Smooth muscle cell (in vitro differentiated cells): ENCODE measurements around the gene BCAS3. TPM values are rescaled to one million over a fixed set of nuclear protein-coding genes. Genes with fewer than 3 reads are reported as not detected.

Experiments used
- DNase-seq: peaks from one replicate; lab custom pipeline; 2025; ENCODE audit not compliant: unreplicated experiment; lab: John Stamatoyannopoulos, UW
- H2AFZ ChIP-seq: fragments of 200-600 bp; sonication (generic); 2 replicates; pipeline ENCODE4 v1.6.0; 2016; ENCODE audit warnings: antibody characterized with exemption, low read depth, mild to moderate bottlenecking
- H3F3A ChIP-seq: fragments of 200-600 bp; sonication (generic); 2 replicates; pipeline ENCODE4 v1.6.0; 2017; ENCODE audit warnings: antibody characterized with exemption, low read depth
- H3K27ac ChIP-seq: fragments of 200-600 bp; sonication (generic); 2 replicates; pipeline ENCODE4 v1.5.1; 2016; ENCODE audit warnings: low read depth, mild to moderate bottlenecking
- H3K27me3 ChIP-seq: fragments of 200-600 bp; sonication (generic); 2 replicates; pipeline ENCODE4 v1.6.1; 2016; ENCODE audit warnings: low read depth, mild to moderate bottlenecking
- H3K36me3 ChIP-seq: fragments of 200-600 bp; sonication (generic); 2 replicates; pipeline ENCODE4 v1.5.1; 2016; ENCODE audit warnings: low read depth
- H3K4me1 ChIP-seq: fragments of 200-600 bp; sonication (generic); 2 replicates; pipeline ENCODE4 v1.5.1; 2016; ENCODE audit warnings: low read depth
- H3K4me2 ChIP-seq: fragments of 200-600 bp; sonication (generic); 2 replicates; pipeline ENCODE4 v1.6.0; 2016; ENCODE audit warnings: mild to moderate bottlenecking
- H3K4me3 ChIP-seq: fragments of 200-600 bp; sonication (generic); 2 replicates; pipeline ENCODE4 v1.5.1; 2016; ENCODE audit warnings: mild to moderate bottlenecking
- H3K79me2 ChIP-seq: fragments of 200-600 bp; sonication (generic); 2 replicates; pipeline ENCODE4 v1.6.0; 2016; ENCODE audit warnings: low read depth, mild to moderate bottlenecking
- H3K9ac ChIP-seq: fragments of 200-600 bp; sonication (generic); 2 replicates; pipeline ENCODE4 v1.6.0; 2016; ENCODE audit warnings: low read depth
- H3K9me3 ChIP-seq: fragments of 200-600 bp; sonication (generic); replicated peaks from 2 replicates; pipeline ENCODE4 v1.5.1; 2016; ENCODE audit warnings: low read depth
- H4K20me1 ChIP-seq: fragments of 200-600 bp; sonication (generic); 2 replicates; pipeline ENCODE4 v1.6.0; 2016; ENCODE audit warnings: low read depth
- WGBS: methylation state at CpG from one replicate; pipeline ENCODE4 v1.1.7; 2016; ENCODE audit warnings: low lambda C conversion rate; 5-methylcytosine and 5-hydroxymethylcytosine counted together
- polyA plus RNA-seq: library from polyadenylated mRNA; unstranded; fragments of >200 nt; fragmentation: Nextera tagmentation; extraction: Ambion mirVana; gene quantifications from 2 replicates; pipeline ENCODE4 v1.2.1, GENCODE V29; 2016
- total RNA-seq: library from RNA; depleted of rRNA; stranded (reverse); fragments of >200 nt; gene quantifications from 2 replicates; pipeline ENCODE4 v1.2.3, GENCODE V29; 2014
- TF ChIP-seq, protein P1 (sequence below): fragments of 200-600 bp; sonication (generic); IDR thresholded peaks from 2 replicates; pipeline ENCODE4 v1.5.1; 2017; ENCODE audit warnings: borderline replicate concordance, mild to moderate bottlenecking, antibody characterized with exemption; ENCODE audit not compliant: insufficient read depth, poor library complexity, severe bottlenecking

Gene BCAS3
- total and polyA plus RNA-seq, 2 experiments from 2014 or later = 17.2 to 54.5 TPM

GRCh38 chr17:61065263-61065773 is 387.7 kb downstream of the BCAS3 start:
- Histone ChIP-seq H3K27me3 (no peaks in the 10 kb centered on the region), H3K4me1 (peaks cover 3% of the 10 kb centered on the region), H3K4me3 (no peak overlapping the region), H3K9ac (no peak overlapping the region), H2AFZ (no peak overlapping the region), H3K9me3 (no peaks in the 10 kb centered on the region), H4K20me1 (no peaks in the 10 kb centered on the region), H3F3A (peaks cover 5% of the 10 kb centered on the region), H3K79me2 (no peaks in the 10 kb centered on the region), H3K4me2 (no peak overlapping the region), H3K36me3 (no peaks in the 10 kb centered on the region), H3K27ac (no peak overlapping the region)
- TF ChIP-seq, protein P1, sequence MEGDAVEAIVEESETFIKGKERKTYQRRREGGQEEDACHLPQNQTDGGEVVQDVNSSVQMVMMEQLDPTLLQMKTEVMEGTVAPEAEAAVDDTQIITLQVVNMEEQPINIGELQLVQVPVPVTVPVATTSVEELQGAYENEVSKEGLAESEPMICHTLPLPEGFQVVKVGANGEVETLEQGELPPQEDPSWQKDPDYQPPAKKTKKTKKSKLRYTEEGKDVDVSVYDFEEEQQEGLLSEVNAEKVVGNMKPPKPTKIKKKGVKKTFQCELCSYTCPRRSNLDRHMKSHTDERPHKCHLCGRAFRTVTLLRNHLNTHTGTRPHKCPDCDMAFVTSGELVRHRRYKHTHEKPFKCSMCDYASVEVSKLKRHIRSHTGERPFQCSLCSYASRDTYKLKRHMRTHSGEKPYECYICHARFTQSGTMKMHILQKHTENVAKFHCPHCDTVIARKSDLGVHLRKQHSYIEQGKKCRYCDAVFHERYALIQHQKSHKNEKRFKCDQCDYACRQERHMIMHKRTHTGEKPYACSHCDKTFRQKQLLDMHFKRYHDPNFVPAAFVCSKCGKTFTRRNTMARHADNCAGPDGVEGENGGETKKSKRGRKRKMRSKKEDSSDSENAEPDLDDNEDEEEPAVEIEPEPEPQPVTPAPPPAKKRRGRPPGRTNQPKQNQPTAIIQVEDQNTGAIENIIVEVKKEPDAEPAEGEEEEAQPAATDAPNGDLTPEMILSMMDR = no peak
- DNase-seq = no peak
- WGBS = 0% methylated on average over 2 of the region's 2 CpGs

GRCh38 chr17:61066062-61066461 is 388.4 kb downstream of the BCAS3 start:
- H3K27ac ChIP-seq = no peak overlapping the region
- no peak overlapping the region for H3K9ac ChIP-seq
- no peaks in the 10 kb centered on the region for H3K27me3 ChIP-seq
- H3K4me3 ChIP-seq = no peak overlapping the region
- no peaks in the 10 kb centered on the region for H4K20me1 ChIP-seq
- WGBS = 88% methylated on average over 2 of the region's 2 CpGs
- TF ChIP-seq, protein P1 = no peak
- no peak for DNase-seq
- no peak overlapping the region for H3K4me2 ChIP-seq
- H3F3A ChIP-seq = peaks cover 5% of the 10 kb centered on the region
- H3K9me3 ChIP-seq = no peaks in the 10 kb centered on the region
- no peaks in the 10 kb centered on the region for H3K79me2 ChIP-seq
- H3K4me1 ChIP-seq = peaks cover 3% of the 10 kb centered on the region
- no peaks in the 10 kb centered on the region for H3K36me3 ChIP-seq
- no peak overlapping the region for H2AFZ ChIP-seq

GRCh38 chr17:61070649-61071048 is 393.0 kb downstream of the BCAS3 start:
- Histone ChIP-seq H3K4me2 (no peak overlapping the region), H3K27ac (no peak overlapping the region), H2AFZ (no peak overlapping the region), H3K27me3 (no peaks in the 10 kb centered on the region), H3K9ac (no peak overlapping the region), H4K20me1 (no peaks in the 10 kb centered on the region), H3F3A (no peaks in the 10 kb centered on the region), H3K4me1 (no peaks in the 10 kb centered on the region), H3K4me3 (no peak overlapping the region), H3K79me2 (no peaks in the 10 kb centered on the region), H3K36me3 (no peaks in the 10 kb centered on the region), H3K9me3 (no peaks in the 10 kb centered on the region)
- TF ChIP-seq, protein P1 = no peak
- DNase-seq = no peak
- WGBS = 97% methylated on average over 1 of the region's 1 CpG

DNA sequence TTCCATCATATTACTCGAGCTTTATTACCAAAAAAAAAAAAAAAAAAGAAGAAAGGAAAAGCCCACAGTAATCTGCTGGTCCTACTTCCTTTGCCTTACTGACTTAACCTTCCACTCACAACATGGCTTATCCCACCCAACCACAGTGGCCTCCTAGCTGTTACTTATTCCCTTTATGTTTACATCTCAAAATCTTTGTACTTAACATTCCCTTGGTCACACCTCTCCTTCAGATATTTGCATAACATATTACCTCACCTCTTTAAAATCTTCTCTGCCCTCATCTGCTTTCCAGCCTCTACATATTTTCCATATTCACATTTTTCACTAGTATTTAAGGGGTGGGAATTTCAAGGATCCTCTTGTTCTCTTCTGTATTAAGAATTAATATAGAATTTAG is 395.0 kb downstream of the BCAS3 start:
- no peaks in the 10 kb centered on the region for H3K4me1 ChIP-seq
- TF ChIP-seq, protein P1 = no peak
- H3K9ac ChIP-seq = no peak overlapping the region
- no peaks in the 10 kb centered on the region for H3K36me3 ChIP-seq
- peak overlapping the region; percentile 60 for H3K4me2 ChIP-seq
- no peak overlapping the region for H2AFZ ChIP-seq
- H3F3A ChIP-seq = no peaks in the 10 kb centered on the region
- H4K20me1 ChIP-seq = no peaks in the 10 kb centered on the region
- WGBS = 52% methylated on average over 1 of the region's 1 CpG
- H3K27ac ChIP-seq = peak overlapping the region; percentile 25
- H3K9me3 ChIP-seq = no peaks in the 10 kb centered on the region
- H3K79me2 ChIP-seq = no peaks in the 10 kb centered on the region
- no peaks in the 10 kb centered on the region for H3K27me3 ChIP-seq
- no peak for DNase-seq
- H3K4me3 ChIP-seq = no peak overlapping the region
